Endothelial cell (in vitro differentiated cells): Measurements from ENCODE around the gene MED25. TPM values are rescaled to one million over a fixed set of nuclear protein-coding genes. Genes with fewer than 3 reads are reported as not detected.
"Not testable (repeated sequence)": the region's sequence is repeated elsewhere in the genome, so short reads cannot be mapped to it uniquely, and the experiment has no call there.

Experiments used
- DNase-seq: peaks from one replicate; pipeline ENCODE4 v3.0.0; 2021; ENCODE audit warnings: low spot score
- H3K27ac Mint-ChIP-seq: one replicate; pipeline ENCODE4 v1.8.0; 2021; ENCODE audit warnings: mixed read lengths, inconsistent platforms; ENCODE audit not compliant: unreplicated experiment
- H3K27me3 Mint-ChIP-seq: one replicate; pipeline ENCODE4 v1.8.0; 2021; ENCODE audit warnings: mild to moderate bottlenecking, moderate library complexity, mixed read lengths, inconsistent platforms; ENCODE audit not compliant: unreplicated experiment
- H3K36me3 Mint-ChIP-seq: one replicate; pipeline ENCODE4 v1.8.0; 2021; ENCODE audit warnings: mild to moderate bottlenecking, low read depth, mixed read lengths, inconsistent platforms; ENCODE audit not compliant: unreplicated experiment
- H3K4me1 Mint-ChIP-seq: one replicate; pipeline ENCODE4 v1.8.0; 2021; ENCODE audit warnings: mild to moderate bottlenecking, mixed read lengths, inconsistent platforms; ENCODE audit not compliant: unreplicated experiment
- H3K4me3 Mint-ChIP-seq: one replicate; pipeline ENCODE4 v1.8.0; 2021; ENCODE audit warnings: mild to moderate bottlenecking, mixed read lengths, inconsistent platforms; ENCODE audit not compliant: unreplicated experiment
- H3K9me3 Mint-ChIP-seq: one replicate; pipeline ENCODE4 v1.8.0; 2021; ENCODE audit warnings: mixed read lengths, inconsistent platforms; ENCODE audit not compliant: unreplicated experiment
- total RNA-seq: library from RNA; stranded (reverse); fragmentation: NEBNext Ultra II Directional; extraction: Animal tissue kit (Norgen Biotek cat#: 25700); gene quantifications from one replicate; pipeline ENCODE4 v1.2.1, GENCODE V29; 2021; ENCODE audit not compliant: unreplicated experiment
- TF ChIP-seq, protein P1 (sequence below): fragments of 200-600 bp; sonication (generic); IDR thresholded peaks from one replicate; pipeline ENCODE4 v1.5.0; 2021; ENCODE audit warnings: antibody characterized with exemption; ENCODE audit not compliant: unreplicated experiment

Gene MED25
- total RNA-seq, 1 donor from 2014 or later: 117 TPM

DNA sequence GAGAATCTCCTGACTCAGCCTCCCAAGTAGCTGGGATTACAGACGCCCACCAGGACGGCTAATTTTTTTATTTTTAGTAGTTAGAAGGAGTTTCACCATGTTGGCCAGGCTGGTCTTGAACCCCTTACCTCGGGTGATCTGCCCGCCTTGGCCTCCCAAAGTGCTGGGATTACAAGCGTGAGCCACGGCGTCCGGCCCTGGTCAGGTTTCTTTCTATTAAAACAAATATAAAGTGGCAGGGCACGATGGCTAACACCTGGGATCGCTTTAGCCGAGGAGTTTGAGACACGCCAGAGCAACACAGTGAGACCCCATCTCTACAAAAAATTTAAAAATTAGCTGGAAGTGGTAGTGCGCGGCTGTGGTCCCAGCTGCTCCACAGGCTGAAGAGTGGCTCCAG, 1.5 kb upstream of the MED25 start:
- Mint-ChIP-seq H3K9me3 (no peaks in the 10 kb centered on the region), H3K4me3 (no peak overlapping the region), H3K4me1 (peaks cover 34% of the 10 kb centered on the region), H3K27me3 (peaks cover 30% of the 10 kb centered on the region), H3K27ac (peak overlapping the region; percentile 82), H3K36me3 (peaks cover 9% of the 10 kb centered on the region)
- no peak for DNase-seq
- TF ChIP-seq, protein P1, sequence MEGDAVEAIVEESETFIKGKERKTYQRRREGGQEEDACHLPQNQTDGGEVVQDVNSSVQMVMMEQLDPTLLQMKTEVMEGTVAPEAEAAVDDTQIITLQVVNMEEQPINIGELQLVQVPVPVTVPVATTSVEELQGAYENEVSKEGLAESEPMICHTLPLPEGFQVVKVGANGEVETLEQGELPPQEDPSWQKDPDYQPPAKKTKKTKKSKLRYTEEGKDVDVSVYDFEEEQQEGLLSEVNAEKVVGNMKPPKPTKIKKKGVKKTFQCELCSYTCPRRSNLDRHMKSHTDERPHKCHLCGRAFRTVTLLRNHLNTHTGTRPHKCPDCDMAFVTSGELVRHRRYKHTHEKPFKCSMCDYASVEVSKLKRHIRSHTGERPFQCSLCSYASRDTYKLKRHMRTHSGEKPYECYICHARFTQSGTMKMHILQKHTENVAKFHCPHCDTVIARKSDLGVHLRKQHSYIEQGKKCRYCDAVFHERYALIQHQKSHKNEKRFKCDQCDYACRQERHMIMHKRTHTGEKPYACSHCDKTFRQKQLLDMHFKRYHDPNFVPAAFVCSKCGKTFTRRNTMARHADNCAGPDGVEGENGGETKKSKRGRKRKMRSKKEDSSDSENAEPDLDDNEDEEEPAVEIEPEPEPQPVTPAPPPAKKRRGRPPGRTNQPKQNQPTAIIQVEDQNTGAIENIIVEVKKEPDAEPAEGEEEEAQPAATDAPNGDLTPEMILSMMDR: no peak

DNA sequence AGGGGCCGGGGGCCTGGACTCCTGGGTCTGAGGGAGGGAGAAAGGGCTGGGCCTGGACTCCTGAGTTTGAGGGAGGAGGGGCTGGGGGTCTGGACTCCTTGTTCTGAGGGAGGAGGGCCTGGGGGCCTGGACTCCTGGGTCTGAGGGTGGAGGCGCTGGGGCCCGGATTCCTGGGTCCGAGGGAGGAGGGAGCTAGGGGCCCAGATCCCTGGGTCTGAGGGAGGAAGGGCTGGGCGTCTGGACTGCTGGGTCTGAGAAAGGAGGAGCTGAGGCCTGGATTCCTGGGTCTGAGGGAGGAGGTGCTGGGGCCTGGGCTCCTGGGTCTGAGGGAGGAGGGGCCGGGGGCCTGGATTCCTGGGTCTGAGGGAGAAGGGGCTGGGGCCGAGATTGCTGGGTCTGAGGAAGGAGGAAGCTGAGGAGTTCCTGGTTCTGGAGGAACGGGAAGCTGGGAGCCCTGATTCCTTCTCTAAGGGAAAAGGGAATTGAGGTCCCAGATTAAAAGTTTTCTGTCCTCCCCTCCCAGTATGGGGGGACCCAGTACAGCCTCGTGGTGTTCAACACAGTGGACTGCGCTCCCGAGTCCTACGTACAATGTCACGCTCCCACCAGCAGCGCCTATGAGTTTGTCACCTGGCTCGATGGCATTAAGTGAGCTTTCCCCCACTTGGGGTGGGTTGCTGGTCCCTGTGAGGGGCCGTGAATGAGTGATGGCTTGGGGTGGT, 721 bp downstream of the MED25 start:
- H3K27me3 Mint-ChIP-seq: peaks cover 20% of the 10 kb centered on the region
- DNase-seq: peak; percentile 51
- H3K36me3 Mint-ChIP-seq: peaks cover 17% of the 10 kb centered on the region
- H3K9me3 Mint-ChIP-seq: no peaks in the 10 kb centered on the region
- TF ChIP-seq, protein P1: no peak
- peaks cover 21% of the 10 kb centered on the region for H3K4me1 Mint-ChIP-seq
- peak overlapping the region; percentile 98 for H3K4me3 Mint-ChIP-seq
- peak overlapping the region; percentile 100 for H3K27ac Mint-ChIP-seq

DNA sequence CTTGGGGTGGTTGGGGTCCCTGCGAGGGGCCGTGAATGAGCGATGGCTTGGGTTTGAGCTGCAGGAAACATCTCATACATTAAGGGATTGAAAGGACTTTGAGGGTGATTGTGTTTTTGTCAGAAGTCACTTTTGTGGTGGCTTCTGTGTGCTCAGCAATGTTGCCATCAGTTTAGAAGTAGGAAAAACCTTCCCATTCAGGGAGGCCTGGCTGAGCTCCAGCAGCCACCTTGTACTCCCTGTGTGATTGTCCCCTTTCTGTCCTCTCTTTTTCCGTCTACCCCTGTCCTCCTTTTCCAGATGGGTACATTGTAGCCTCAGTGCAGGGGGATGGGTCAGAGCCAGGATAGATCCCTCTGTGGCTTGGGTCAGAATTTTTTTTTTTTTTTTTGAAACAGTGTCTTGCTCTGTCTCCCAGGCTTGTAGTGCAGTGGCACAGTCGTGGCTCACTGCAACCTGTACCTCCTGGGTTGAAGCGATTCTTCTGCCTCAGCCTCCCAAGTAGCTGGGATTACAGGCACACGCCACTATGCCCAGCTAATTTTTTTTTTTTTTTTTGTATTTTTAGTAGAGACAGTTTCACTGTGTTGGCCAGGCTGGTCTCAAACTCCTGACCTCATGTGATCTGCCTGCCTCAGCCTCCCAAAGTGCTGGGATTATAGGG, 1.5 kb downstream of the MED25 start:
- H3K27ac Mint-ChIP-seq: peak overlapping the region; percentile 100

DNA sequence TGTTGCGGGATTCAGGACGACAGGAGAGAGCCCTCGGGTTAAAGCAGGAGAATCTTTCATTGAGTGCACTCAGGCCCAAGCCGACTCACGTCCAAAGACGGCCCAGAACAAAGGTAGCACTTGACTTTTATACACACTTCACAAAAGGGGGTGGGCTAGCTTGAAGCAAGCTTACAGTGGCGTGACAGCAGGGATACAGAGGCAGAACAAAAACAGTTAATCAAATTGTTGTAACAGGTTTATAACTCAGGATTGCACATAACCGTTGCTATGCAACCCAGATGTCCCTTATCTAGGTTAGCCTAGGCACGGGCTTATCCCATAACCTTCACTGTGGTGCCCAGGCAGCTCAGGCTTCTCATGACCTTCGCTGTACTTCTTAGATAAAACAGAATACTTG, 2.0 kb downstream of the MED25 start:
- H3K4me1 Mint-ChIP-seq: peaks cover 17% of the 10 kb centered on the region
- DNase-seq: no peak
- H3K36me3 Mint-ChIP-seq: peaks cover 21% of the 10 kb centered on the region
- peak overlapping the region; percentile 67 for H3K27ac Mint-ChIP-seq
- no peaks in the 10 kb centered on the region for H3K9me3 Mint-ChIP-seq
- H3K4me3 Mint-ChIP-seq: peak overlapping the region; percentile 63
- TF ChIP-seq, protein P1: no peak
- H3K27me3 Mint-ChIP-seq: peaks cover 20% of the 10 kb centered on the region

More for the DNA sequence above, 1.5 kb downstream of the MED25 start:
- DNase-seq, H3K9me3 Mint-ChIP-seq: not testable (repeated sequence)
- Mint-ChIP-seq H3K4me3 (peak overlapping the region; percentile 98), H3K36me3 (peaks cover 20% of the 10 kb centered on the region), H3K4me1 (peaks cover 18% of the 10 kb centered on the region), H3K27me3 (peaks cover 20% of the 10 kb centered on the region)

DNA sequence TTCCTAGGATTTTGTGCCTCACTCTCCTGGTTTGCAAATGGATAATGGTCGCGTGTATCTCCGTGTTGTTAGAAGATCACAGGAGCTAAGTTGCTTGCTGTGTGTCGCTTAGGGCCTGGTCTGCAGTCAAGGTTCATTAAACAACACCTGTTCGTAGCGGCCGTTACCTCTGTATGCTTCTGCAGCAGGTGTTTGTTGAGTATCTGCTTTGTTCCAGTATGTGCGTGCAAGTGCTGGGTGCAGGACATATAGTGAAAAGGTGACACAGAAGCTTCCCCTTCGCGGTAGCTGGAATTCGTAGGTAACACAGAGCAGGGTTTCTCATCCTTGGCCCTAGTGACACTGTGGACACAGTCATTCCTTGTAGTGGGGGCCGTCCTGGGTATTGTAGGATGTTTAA, 5.4 kb downstream of the MED25 start:
- DNase-seq: no peak
- Mint-ChIP-seq H3K4me1 (peaks cover 23% of the 10 kb centered on the region), H3K27me3 (peaks cover 12% of the 10 kb centered on the region), H3K4me3 (peak overlapping the region; percentile 70), H3K27ac (no peak overlapping the region), H3K36me3 (peaks cover 37% of the 10 kb centered on the region), H3K9me3 (no peaks in the 10 kb centered on the region)
- TF ChIP-seq, protein P1: no peak
